Measurements from ENCODE around the gene BBX.

DNA sequence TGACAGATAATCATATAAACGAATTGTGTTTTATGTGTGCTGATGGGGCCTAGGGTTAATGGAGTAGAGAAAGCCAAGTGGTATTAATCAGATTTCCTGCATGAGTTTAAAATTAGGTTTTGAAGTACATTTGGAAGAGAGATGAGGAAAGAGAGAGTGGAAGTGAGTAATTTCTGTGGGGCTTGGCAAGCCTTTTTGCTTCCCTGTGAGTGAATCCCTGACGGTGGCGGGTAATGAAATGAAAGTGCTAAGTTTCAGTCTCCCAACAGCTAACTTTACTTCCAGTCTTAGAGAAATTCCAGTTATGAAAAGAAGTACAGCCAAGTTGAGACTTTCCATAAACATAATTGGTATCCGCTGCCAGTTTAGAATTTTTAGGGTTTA, 139.4 kb downstream of the BBX start:
- TF ChIP-seq, protein P1, sequence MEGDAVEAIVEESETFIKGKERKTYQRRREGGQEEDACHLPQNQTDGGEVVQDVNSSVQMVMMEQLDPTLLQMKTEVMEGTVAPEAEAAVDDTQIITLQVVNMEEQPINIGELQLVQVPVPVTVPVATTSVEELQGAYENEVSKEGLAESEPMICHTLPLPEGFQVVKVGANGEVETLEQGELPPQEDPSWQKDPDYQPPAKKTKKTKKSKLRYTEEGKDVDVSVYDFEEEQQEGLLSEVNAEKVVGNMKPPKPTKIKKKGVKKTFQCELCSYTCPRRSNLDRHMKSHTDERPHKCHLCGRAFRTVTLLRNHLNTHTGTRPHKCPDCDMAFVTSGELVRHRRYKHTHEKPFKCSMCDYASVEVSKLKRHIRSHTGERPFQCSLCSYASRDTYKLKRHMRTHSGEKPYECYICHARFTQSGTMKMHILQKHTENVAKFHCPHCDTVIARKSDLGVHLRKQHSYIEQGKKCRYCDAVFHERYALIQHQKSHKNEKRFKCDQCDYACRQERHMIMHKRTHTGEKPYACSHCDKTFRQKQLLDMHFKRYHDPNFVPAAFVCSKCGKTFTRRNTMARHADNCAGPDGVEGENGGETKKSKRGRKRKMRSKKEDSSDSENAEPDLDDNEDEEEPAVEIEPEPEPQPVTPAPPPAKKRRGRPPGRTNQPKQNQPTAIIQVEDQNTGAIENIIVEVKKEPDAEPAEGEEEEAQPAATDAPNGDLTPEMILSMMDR (IDR thresholded peaks at IDR 0.05) = no peak
- TF ChIP-seq POLR2A (IDR thresholded peaks at IDR 0.05) = no peak

Data from lower leg skin (tissue), 3 donors.